Omental fat pad (tissue), 4 donors: ENCODE measurements around the gene IGHMBP2. TPM values are rescaled to one million over a fixed set of nuclear protein-coding genes. Genes with fewer than 3 reads are reported as not detected.

ENCODE experiments used
- ATAC-seq: fragments of 150-250 bp; one replicate; pipeline ENCODE4 v1.9.1; 2016; ENCODE audit warnings: mild to moderate bottlenecking, moderate library complexity; ENCODE audit not compliant: low FRiP score
- DNase-seq: peaks from one replicate; pipeline ENCODE4 v3.0.0-alpha.2; 2019; ENCODE audit warnings: low spot score
- total RNA-seq, 4 donors: library from RNA; depleted of rRNA; stranded (reverse); fragments of >200 nt; gene quantifications; one replicate each; pipeline ENCODE4 v1.1.0, GENCODE V29; 2016
- TF ChIP-seq, protein P1 (sequence below), 3 donors: fragments of 450-650 bp; IDR thresholded peaks; one replicate each; pipeline ENCODE4 v1.5.1; 2016 to 2017; ENCODE audit warnings: antibody characterized with exemption in 3 of 3, mild to moderate bottlenecking in 3 of 3, moderate library complexity in 2 of 3

Gene IGHMBP2
- total RNA-seq, 4 donors from 2014 or later, result 8.7 to 23.4 (median 13.8) TPM

DNA sequence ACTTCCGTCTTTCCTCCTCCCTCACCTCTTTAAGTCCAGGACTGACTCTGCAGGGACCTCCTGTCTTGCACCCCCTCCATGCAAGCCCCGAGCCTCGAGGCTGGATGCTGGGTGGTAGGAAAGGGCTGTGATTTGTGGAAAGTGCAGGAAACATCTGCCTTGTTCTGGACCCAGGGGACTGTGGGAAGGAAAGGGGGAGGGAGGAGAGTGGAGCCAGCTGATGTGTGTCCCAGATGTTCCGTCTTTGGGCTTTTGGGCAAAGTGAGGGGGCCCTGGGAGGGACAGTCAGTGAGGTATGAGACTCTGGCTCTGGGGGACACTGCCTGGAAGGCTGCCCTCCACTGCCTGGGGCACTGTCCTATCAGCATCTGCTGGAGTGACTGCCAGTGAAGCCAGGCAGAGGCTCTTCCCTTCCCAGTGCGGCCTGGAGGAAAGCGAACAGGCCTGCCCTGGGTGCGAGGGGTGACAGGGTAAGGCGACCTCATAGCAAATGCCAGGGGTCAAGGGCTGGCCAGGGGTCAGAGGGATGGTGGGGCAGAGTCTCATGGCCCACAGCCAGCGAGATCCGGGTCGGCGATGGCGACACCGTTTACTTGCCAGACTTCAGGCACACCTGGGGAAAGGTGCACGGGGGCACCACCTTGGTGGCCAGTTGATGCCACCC is 75.4 kb downstream of the IGHMBP2 start:
- TF ChIP-seq, protein P1, sequence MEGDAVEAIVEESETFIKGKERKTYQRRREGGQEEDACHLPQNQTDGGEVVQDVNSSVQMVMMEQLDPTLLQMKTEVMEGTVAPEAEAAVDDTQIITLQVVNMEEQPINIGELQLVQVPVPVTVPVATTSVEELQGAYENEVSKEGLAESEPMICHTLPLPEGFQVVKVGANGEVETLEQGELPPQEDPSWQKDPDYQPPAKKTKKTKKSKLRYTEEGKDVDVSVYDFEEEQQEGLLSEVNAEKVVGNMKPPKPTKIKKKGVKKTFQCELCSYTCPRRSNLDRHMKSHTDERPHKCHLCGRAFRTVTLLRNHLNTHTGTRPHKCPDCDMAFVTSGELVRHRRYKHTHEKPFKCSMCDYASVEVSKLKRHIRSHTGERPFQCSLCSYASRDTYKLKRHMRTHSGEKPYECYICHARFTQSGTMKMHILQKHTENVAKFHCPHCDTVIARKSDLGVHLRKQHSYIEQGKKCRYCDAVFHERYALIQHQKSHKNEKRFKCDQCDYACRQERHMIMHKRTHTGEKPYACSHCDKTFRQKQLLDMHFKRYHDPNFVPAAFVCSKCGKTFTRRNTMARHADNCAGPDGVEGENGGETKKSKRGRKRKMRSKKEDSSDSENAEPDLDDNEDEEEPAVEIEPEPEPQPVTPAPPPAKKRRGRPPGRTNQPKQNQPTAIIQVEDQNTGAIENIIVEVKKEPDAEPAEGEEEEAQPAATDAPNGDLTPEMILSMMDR (IDR thresholded peaks at IDR 0.05), result no peak
- DNase-seq (no peak), ATAC-seq (no peak)

DNA sequence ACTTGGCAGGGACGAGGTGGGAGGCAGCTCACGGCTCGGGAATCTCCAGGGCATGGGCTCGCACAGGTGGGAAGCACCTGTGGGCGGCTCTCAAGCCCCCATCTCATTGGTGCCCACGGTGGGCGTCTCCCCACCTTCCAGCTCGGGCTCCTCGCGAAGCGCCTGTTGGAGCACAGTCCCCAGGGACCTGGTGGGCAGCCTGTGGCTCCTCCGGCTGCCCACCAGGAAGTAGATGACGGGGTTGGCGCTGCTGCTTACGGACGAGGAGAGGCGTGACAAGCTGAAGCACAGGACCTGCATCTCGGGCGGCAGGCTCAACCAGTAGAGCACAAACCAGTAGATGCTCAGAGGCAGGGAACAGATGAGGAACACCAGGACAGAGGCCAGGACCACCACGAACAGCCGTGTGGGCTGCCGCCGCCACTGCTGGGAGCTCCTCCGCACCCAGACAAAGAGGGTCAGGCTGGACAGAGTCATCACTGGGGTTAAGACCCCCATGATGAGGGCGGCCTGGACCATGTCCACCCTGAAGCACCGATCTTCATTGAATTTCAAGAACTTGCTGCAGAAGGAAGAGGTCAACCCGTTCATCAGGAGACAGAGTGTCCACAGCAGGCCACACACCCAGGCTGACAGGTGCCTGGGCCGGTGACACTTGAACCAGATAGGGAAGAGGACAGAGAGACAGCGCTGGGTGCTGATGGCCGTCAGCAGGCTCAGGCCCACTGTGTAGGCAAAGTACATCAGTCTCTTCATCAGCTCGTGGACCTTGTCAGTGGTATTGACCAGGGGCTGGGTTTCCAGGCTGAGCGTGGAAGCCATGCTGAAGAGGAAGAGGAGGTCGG is 76.5 kb downstream of the IGHMBP2 start:
- TF ChIP-seq, protein P1 (IDR thresholded peaks at IDR 0.05), result no peak
- ATAC-seq (no peak), DNase-seq (no peak)

DNA sequence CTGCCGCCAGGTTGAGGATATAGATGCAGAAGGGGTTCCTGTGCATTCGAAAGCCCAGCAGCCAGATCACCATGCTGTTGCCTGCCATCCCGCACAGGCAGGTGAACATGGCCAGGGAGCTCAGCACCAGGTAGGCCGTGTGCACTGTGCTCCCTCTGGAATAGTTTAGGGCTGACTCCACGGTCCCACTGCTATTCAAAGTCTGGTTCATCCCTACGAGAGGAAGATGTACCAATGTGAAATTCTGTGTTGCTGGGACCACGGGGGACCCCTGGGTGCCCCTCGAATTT is 77.0 kb downstream of the IGHMBP2 start, which contains the start of gene MRGPRD:
Gene MRGPRD (minus strand): TSS at position 211 of the 290 bp plus-strand sequence. CDS start 0 bp downstream, at position 211.
- DNase-seq, result no peak
- ATAC-seq, result no peak
- TF ChIP-seq, protein P1 (IDR thresholded peaks at IDR 0.05), result no peak

DNA sequence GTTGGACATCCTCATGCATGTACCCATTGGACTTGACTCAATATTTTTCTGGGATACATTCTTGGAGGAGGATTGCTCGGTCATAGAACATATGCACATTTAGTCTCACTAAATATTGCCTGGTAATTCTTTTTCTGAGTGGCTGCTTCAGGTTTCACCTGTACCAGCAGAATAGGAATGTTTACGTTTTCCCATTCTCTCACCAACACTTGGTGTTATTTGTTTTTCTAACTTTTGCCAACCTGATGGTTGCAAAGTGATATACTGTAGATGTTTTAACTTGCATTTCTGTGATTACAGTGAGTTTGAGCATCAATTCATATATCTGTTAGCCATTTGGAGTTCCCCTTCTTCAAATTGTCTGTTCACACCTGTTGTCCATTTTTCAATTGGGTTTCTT is 78.4 kb downstream of the IGHMBP2 start:
- DNase-seq (no peak), ATAC-seq (no peak)
- TF ChIP-seq, protein P1 (IDR thresholded peaks at IDR 0.05), result no peak

DNA sequence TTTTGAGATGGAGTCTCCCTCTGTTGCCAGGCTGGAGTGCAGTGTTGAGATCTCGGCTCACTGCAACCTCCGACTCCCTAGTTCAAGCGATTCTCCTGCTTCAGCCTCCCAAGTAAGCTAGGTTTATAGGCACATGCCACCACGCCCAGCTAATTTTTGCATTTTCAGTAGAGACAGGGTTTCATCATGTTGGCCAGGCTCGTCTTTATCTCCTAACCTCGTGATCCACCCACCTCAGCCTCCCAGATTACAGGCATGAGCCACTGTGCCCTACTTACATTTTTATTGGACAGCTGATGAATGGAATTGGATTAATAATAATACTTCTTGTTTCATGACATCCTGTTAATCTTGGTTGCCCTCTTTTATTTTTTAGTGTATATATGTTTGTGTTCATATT is 80.1 kb downstream of the IGHMBP2 start:
- ATAC-seq (peak; percentile 50), DNase-seq (no peak)
- TF ChIP-seq, protein P1 (IDR thresholded peaks at IDR 0.05), result no peak

DNA sequence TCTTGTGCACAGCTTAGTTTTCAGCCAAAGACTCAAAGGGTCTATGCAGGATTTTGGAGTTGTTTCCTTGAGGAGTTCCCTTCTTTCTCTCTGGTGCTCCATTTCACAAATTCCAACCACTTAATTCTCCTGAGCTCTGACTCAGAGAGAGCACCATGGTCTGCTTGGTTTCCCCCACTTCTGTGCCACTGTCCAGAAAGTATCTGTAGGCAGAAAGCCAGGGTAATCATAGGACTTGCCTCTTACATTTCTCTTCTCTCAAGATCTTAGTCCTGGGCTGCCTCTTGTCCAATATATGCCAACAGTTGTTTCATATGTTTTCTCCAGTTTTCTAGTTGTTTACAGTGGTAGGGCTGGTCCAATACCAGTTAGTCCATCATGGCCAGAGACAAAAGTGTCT is 83.5 kb downstream of the IGHMBP2 start:
- ATAC-seq (no peak), DNase-seq (no peak)
- TF ChIP-seq, protein P1 (IDR thresholded peaks at IDR 0.05), result no peak

DNA sequence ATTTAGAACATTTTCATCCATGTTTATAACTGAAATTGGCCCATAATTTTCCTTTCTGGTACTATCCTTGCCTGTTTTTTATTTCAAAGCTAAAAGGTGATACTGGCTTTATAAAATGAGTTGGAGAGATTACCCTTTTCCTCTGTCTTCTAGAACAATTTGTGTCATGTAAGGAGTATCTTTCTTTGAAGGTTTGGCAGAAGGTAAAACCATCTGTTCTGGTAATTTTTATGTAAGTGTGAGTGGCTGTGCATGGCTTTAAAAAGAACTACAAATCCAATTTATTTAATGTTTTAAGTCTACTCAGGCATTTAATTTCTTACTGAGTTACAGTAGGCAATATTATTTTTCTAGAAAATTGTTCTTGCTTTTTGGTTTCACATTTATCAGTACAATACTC is 84.8 kb downstream of the IGHMBP2 start:
- TF ChIP-seq, protein P1 (IDR thresholded peaks at IDR 0.05), result no peak

More for the DNA sequence above, 84.8 kb downstream of the IGHMBP2 start:
- DNase-seq, result no peak
- ATAC-seq, result no peak
